Forelimb muscle (tissue), 1 donor: Measurements from ENCODE around the gene CALD1. TPM values are rescaled to one million over a fixed set of nuclear protein-coding genes. Genes with fewer than 3 reads are reported as not detected.
"Not testable (repeated sequence)": the region's sequence is repeated elsewhere in the genome, so short reads cannot be mapped to it uniquely, and the experiment has no call there.

Source experiments
- DNase-seq: peaks from one replicate; pipeline ENCODE4 v3.0.0-alpha.2; 2013; ENCODE audit warnings: low read depth
- polyA plus RNA-seq: library from polyadenylated mRNA; unstranded; fragments of 120-200 nt; gene quantifications from one replicate; pipeline ENCODE4 v1.2.1, GENCODE V29; 2013; ENCODE audit not compliant: insufficient read length

Gene CALD1
- polyA plus RNA-seq, 1 donor: 98.8 TPM

DNA sequence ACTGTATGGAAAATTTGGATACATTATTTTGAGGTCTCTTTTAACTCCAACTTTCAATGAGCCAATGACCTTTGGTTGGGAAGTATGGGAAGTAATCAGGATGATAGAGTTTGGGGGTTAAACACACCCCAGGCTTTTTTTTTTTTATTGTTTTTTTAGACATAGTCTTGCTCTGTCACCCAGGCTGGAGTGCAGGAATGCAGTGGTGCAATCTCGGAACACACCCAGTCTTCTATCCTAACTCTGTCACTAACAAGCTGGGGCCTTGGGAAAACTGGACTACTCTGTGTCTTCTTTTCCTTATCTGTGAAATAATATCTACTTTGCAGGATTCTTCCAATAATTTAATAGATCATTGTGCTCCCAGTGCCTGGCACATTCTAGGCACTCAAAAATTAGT is 169.3 kb downstream of the CALD1 start:
- no peak for DNase-seq

DNA sequence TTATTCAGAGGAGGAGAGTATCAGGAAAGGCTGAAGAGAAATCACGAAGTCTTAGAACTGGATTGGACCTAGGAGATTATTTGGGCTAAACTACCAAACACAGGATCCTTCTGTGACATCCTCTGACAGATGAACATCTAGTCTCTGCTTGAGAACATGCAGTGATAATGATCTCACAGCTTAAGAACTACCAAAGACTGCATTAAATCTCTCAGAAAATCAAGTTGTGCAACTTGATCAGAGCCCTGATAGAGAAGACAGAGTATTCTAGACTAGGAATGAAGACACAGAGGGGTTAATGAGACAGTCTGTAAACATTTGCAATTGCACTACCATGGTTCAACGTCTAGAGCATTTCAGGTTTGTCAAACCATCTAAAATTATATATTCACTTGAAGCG is 169.7 kb downstream of the CALD1 start:
- no peak for DNase-seq

DNA sequence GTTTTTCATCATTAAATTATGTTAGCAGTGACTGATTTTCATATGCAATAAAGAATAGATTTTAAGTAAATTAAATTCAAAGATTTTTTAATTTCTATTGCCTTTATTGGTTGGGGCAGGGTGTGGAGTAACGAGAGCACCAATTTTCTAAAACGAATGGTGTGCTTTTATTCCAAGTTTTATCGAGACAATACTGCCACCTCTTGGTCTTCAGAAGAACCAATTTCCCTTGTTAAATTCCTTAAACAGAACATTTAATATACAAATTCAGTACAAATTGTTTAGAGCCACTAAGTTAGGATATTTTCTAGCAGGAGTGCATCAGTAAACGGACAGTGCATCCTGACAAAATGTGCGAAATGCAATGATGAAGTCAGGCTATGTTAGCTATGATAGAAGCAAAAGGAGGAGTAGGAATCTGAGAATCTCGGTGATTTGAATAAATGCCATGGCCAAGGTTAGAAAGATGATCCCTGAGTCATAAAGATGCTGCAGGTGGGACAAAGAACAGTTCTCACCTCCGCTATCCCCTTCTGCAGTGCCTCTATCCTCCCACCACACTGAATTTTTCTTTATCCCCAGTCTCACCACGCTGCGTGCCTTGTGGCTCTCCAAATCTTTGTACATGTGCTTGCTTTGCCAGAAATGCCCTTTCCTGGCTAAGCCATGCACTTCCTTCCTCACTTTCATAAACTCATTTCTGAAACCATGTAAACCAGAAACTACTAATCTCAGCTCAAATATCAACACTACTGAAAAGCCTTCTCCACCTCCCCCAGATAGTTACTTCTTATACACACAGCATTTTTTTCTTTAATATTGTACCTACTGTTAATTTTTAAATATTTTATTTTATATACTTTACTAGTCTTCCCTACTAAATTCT is 175.0 kb downstream of the CALD1 start:
- DNase-seq: no peak

DNA sequence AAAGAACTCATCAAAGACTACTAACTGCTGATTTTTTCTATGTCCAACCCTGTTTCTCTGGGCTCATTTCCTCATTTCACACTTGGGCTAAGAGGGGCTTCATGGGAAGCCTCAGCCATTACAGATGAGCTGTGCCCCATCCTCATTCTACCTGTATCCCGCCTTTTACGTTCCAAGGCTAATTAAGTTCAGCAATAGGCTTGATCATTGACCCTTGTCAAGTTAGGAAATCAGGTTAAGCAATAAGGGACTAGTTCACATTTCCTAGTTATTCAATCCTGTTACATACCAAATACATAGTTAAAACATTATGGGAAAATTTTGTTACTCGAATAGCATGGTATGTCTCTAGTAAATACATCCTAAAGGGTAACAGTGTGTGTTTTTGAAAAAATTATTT is 177.6 kb downstream of the CALD1 start:
- no peak for DNase-seq

DNA sequence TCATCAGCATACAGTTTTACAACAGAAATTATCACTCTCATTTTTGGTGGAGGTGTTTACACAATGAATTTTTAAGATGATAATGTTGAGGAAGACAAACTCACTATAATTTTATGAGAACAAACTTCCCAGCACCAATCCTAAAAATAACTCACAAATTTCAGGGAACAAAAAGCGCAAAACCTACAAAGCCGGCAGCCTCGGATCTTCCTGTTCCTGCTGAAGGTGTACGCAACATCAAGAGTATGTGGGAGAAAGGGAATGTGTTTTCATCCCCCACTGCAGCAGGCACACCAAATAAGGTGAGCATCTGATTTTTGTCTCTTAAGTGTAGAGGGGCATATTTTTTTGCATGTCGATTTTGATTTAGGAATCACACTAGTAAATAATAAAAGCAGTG is 180.4 kb downstream of the CALD1 start:
- DNase-seq: no peak

DNA sequence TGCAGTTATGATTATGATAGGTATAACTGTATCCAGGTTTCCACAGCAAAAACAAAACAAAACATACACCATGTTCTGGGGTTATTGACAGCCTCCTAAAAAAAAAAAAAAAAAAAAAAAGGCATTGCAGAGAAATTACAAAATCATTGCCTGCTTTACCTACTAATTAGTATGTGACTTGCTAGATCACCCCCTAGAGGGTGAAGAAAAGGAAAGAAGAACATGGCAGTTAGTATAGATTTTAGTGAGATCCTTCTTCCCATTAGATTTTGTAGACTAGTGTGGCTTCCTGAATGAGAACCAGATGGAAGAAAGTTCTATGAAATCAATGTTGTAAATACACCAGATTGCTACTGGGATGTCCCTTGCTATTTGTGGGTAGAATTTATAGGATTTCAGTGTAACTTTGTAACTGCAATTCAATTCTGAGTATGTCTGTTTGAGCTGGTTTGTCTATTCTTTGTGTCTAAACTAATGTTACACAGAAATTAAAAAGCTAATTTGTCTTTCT is 182.9 kb downstream of the CALD1 start:
- no peak for DNase-seq

DNA sequence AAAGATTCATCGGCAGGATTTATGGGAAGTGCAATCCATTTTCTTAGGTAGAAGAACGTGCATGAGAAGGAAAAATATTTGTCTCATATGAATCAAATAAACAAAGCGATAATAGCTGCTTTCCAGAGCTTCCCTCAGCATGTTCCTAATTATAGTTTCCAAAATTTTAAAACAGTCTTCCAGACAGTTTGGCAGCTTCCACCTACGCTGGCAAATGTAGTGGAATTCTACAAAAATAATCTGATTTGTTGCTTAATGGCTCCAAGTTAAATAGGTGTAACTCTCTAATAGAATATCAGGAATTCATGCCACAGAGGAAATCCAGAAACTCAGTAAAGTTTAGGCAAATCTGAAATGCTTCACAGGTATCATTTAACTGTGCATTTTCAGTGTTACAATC is 183.6 kb downstream of the CALD1 start:
- no peak for DNase-seq

DNA sequence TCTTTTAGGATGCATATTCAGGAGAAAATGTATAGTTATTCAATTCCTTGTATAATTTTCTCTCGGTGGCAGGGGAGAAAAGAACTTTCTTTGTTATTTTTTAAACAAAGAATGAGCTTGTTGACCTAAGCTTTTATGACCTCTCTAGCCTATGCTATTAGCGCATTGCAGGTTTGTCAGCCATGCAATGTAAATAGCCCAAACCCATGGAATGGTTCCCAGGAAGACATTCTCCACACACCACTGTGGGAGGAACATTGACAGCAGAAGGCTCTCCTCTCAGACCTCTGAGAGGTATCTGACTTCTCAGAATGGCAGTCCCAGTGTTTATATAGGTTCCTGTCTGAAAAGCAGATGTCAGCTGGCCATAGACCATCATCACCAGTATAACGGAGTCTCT is 187.3 kb downstream of the CALD1 start:
- DNase-seq: no peak

DNA sequence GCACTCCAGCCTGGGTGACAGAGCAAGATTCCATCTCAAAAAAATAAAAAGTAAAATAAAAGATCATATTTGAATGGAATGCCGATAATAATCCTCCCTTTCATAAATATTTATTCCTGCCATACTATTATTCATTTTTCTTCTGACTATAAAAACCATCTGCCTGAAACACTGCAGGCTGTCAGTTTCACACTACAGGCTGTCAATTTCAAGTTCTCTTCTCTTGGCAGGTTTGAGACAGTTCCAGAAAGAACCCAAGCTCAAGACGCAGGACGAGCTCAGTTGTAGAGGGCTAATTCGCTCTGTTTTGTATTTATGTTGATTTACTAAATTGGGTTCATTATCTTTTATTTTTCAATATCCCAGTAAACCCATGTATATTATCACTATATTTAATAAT is 188.7 kb downstream of the CALD1 start:
- DNase-seq: no peak

DNA sequence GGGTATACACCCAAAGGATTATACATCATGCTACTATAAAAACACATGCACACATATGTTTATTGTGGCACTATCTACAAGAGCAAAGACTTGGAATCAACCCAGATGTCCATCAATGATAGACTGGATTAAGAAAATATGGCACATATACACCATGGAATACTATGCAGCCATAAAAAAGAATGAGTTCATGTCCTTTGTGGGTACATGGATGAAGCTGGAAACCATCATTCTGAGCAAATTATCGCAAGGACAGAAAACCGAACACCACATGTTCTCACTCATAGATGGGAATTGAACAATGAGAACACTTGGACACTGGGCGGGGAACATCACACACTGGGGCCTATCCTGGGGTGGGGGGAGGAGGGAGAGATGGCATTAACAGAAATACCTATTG is 202.2 kb downstream of the CALD1 start:
- DNase-seq: not testable (repeated sequence)

DNA sequence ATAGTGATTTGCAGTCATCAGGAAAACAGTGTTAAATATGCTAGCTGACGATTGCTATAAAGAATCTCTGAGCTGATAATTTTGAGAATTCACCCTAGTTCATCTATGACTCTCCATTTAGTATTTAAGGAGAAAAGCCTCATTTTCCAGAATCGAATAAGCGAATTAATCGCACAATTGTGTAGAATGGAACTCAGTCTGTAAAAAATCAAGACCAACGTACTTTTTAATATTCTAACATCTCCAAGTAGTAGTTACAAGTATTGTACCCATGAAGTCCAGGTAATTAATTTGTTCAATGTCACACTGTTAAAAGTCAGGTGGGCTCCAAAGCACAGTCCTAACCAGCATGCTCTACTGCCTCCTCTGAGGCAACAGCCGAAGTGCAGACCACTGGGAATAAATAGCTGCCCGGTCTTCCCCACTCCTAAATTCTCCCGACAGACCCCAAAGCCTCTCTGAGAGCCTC is 206.5 kb downstream of the CALD1 start:
- DNase-seq: no peak

DNA sequence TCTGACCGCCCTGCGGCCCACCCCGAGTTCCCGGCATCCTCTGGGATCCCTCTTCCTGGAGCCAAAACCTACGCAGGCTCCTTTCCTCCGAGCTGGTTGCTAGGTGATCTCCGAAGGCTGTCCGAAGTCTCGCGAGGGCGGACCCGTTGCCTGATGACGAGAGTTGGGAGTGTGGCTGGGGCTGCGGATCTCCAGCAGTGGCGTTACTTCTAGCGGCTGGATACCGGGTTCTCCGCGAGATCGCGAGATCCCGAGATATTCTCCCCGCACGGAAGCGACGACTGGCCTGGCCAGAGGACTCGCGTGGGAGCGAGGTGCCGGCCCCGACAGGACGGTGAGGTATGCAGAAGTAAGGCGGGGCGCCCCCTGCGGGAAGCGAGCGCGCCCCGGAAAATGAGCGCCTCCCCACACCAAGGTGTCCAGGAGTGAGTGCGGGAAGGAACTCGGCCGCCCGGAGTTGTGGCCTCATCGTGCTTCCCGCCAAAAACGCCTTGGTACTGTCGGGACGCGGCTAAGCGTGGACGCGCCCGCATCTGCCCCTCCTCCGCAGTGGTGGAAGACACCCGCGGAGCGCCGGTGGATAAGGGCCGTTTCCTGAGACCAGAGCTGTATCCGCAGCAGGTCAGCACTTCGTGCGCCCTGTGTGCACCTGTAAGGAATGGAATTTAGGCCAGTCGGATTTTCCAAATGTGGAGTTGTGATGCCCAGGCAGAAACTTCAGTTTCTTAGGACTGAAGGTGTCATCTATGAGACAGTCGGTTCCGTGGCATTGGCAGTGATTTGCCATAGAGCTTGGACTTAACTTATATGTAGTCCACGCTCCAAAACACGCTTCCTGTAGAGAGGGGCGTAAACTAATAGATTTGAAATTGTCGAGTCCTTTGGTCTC is 207.2 kb downstream of the CALD1 start, which contains the start of gene AGBL3:
TSS of gene AGBL3 (plus strand) at position 146 of the 889 bp plus-strand sequence. CDS start 1,426 bp downstream, outside the sequence.
- peak; percentile 97 for DNase-seq

DNA sequence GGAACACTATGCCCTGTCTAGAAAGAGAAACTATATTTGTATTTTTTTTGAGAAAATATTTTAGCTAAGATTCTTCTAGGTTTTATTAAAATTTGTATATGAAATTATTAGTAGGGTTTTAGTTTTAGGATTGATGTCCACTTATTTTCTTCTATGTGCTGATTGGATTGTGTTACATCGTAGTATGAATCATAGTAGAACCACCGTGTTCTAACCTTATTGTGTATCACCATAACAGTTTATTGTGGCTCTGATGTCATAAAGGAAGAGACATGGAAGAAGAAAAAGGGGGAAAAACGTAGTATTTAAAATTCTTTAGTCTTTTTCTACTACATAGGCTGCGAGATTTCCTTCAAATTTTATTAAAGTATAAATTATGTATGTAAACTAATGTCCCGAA is 208.7 kb downstream of the CALD1 start:
- DNase-seq: no peak

DNA sequence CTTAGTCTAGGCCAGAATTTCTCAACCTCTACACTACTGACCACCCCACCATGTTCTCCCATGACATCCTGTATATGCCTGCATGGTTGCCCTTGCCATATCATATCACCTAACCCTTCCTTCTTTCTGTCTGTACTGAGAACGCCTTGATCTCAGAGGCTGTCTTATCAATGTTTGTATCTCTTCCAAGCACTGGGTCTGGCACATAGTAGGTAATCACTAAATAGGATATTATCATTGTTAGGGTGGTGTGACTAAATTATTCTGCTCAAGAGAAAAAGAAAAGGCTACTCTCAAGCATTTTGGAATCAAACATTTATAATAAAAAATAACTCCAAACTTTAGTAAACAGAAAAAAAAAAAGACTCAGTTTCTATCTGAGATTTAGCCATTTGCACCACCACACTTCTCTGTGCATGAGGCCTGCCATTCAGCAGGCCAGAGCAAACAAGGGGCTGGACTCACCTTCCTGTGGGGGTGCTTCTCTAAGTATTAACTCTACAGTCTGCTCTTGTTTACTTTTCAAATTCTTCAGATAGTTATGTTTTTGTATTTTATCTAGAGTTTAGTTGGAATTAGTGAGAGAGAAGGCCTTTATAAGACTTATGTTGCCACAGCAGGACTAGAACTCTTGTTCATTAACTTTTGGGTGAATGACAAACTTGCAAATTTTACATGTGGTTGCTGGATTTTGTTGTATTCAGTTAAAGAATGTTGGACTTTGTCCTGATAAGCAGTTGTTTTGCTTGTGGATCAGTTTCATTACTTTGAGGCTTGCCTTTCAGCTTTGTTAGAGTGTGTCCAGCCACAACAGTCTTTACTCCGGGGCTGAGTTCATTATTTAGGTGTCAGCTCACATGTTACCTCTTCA is 212.3 kb downstream of the CALD1 start:
- DNase-seq: no peak

DNA sequence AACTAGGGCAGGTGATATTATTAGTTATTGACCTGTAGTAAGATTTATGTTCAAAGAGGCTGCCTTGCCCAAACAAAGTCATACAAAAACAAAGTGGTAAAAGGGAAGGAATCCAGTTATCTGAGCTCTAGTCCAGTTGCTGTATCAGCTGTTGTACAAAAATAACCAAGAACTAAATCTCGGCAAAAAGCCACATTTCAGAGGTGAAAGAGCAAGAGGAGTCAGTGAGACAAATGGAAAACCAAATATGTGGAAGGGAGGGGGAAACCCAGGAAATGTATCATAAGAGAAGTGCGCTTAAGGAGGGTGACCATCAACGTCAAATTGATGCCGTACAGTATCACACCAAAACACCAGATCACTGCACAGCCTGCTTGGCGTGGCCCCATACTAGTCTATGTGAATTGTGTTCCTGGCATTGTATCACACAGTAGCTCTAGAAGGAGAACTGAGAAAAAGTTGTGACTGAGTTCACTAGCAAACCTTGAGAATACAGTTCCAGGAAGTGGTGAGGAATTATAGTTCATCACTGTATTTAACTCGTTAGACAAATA is 213.3 kb downstream of the CALD1 start:
- no peak for DNase-seq

DNA sequence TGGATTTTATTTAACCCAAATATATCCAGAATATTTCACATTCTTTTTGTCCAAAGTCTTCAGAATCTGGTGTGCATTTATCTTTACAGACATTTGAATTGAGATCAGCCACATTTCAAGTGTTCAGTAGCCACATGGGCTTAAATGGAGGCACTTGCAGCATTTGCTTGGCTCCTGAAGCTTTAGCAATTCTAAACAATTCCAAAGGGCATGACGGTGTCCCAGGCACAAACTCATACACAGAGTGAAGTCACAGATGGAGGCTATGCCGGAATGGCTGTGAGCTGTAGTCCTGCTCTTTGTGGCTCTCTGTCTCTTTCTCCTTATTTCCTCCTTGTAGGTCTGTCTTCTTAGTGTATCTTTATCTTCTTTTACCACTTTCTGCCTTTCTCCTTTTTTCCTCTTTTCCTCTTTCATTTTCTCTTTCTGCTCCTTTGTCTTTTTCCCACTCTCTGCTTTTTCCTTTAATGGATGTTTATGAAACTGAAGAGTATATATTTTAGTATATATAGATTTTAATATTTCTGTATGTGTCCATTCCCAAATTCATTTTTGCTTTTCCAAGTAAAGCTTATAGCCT is 214.5 kb downstream of the CALD1 start:
- DNase-seq: no peak

DNA sequence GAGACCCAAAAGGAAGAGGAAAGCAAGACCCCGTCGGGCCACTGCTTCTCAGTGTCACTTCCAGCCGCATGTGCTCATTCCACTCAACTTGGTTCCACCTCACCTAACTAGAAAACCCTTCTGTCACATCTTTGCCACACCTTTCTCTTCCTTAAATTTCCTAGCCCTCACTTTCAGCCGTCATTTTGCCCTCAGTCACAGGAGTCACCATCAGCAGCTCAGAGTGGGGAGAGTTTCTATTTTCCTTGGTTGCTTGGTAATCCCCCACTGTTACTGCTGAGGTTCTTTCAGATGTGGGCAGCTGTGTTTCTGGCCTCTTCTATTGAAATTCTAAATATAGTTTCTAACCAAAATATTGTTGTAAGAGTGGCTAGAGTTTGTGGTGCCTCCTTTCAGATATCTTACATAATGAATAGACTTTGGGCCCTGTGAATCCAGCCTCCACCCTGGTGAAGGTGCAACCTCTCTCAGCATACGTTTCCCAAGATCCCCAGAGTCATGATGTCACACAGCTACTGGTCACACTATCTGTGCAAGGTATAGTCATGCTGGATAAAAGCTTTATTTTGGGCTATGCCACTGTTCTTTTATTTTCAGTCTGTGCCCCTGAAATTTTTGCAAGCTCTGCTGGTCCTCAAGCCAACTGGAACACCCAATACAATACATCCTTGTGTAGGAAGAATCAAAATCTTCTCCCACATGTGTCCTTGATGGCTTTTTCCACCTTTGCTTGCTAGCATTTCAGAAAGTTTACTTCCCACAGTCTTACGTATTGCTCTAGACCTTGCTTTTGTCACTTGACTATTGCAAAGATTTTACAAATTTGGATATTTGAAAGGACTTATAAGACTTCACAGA is 216.0 kb downstream of the CALD1 start:
- DNase-seq: no peak

DNA sequence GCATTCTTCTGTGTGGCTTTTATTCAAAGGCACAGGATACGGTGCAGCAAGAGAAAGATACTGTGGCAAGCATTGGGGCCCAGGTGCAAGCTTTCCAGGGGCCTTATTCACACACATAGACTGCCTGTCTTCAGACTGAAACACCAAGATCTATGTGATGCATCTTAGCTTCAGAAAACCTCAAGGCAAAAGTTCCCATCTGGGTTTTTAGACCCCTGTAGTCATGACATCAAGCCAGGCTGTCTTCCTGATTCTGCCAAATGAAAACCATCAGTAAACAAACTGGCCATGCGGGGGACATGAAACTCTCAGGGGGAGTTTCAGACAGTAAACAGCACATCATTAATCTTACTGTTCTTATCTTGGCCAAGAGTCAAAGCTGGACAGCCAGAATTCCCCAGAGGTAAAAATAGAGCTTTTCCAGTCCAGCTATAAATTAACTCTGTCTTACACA is 216.7 kb downstream of the CALD1 start:
- DNase-seq: no peak

DNA sequence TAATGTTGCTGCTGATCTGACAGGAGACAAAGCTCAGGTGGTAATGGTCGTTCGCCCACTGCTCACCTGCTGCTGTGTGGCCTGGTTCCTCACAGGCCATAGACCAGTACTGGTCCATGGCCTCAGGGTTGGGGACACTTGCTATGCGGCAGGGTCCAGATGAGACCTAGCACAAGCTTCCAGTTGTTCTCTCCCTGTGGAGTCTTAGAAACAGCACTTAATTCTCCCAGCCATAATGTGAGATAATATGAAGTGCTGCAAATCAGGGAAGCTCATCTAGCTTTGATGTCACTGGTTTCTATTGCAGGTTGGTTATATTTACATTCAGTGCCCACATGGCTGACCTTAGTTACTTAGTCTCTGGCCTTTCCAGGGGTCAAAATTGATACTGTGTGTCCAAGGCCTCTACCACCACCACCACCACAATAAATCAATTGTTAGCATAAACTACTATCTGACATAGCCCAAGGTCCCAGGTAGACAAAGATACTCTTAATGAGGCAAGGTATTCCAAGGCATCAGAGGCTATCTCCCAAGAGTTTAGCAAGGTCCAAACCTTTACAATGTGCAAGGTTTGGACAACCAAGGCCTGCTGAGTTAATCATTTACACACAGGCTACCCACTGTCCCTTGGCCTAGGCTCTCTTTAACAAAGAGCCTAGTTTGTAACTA is 217.9 kb downstream of the CALD1 start:
- no peak for DNase-seq
